ENCODE measurements around the gene MPP3. TPM values are rescaled to one million over a fixed set of nuclear protein-coding genes. Genes with fewer than 3 reads are reported as not detected.

MPP3 gene
- total RNA-seq, 1 donor from 2014 or later, result 6.8 TPM

GRCh38 chr17:43771463-43771862, 61.5 kb downstream of the MPP3 start:
- DNase-seq, result no peak

- DNase-seq, result no peak
Observed at GRCh38 chr17:43770957-43771356, 62.0 kb downstream of the MPP3 start.

GRCh38 chr17:43769859-43770258, 63.1 kb downstream of the MPP3 start:
- no peak for DNase-seq

GRCh38 chr17:43769426-43769825, 63.5 kb downstream of the MPP3 start:
- no peak for DNase-seq

GRCh38 chr17:43768943-43769342, 64.0 kb downstream of the MPP3 start:
- DNase-seq, result no peak

GRCh38 chr17:43768382-43768781, 64.6 kb downstream of the MPP3 start:
- no peak for DNase-seq

GRCh38 chr17:43767713-43768059, 65.3 kb downstream of the MPP3 start:
- DNase-seq, result no peak

GRCh38 chr17:43767053-43767712, 65.8 kb downstream of the MPP3 start:
- DNase-seq, result no peak

- peak; percentile 69 for DNase-seq
Observed at GRCh38 chr17:43766413-43767052, 66.4 kb downstream of the MPP3 start.

GRCh38 chr17:43760254-43760852, 72.6 kb downstream of the MPP3 start:
- DNase-seq, result peak; percentile 96

GRCh38 chr17:43759836-43760235, 73.1 kb downstream of the MPP3 start:
- DNase-seq, result no peak

GRCh38 chr17:43758497-43759174, 74.3 kb downstream of the MPP3 start, which contains the start of gene SOST:
Gene SOST, minus strand, starts transcription at chr17:43758791. Its CDS starts 50 bp downstream, at chr17:43758741.
- no peak for DNase-seq

GRCh38 chr17:43758086-43758485, 74.9 kb downstream of the MPP3 start:
- no peak for DNase-seq

- DNase-seq, result no peak
Observed at GRCh38 chr17:43757171-43757660, 75.7 kb downstream of the MPP3 start.

GRCh38 chr17:43756201-43756600, 76.7 kb downstream of the MPP3 start:
- DNase-seq, result no peak

GRCh38 chr17:43755389-43755875, 77.5 kb downstream of the MPP3 start:
- no peak for DNase-seq

- no peak for DNase-seq
Observed at GRCh38 chr17:43754947-43755346, 78.0 kb downstream of the MPP3 start.

GRCh38 chr17:43753493-43754129, 79.3 kb downstream of the MPP3 start:
- no peak for DNase-seq
